K562 (cell line): ENCODE data around the gene AGAP3. TPM values are rescaled to one million over a fixed set of nuclear protein-coding genes. Genes with fewer than 3 reads are reported as not detected.

Experiments used
- ETV1 ChIP-seq: fragments of 450-650 bp; conservative IDR thresholded peaks from 2 replicates; pipeline ENCODE4 v1.6.1; 2016; ENCODE audit warnings: missing genetic modification characterization, control low read depth, low read depth, missing compliant biosample characterization
- FOXK1 ChIP-seq: sonication (generic); formaldehyde crosslinking; IDR thresholded peaks from 2 replicates; pipeline ENCODE4 v1.8.0; 2022; ENCODE audit warnings: missing genetic modification reagents, mild to moderate bottlenecking, borderline replicate concordance
- GATA2 ChIP-seq: sonication (generic); formaldehyde crosslinking; IDR thresholded peaks from 2 replicates; pipeline ENCODE4 v1.4.0; 2020; ENCODE audit warnings: mild to moderate bottlenecking, missing genetic modification reagents
- HDAC2 ChIP-seq: fragments of 450-650 bp; IDR thresholded peaks from 2 replicates; pipeline ENCODE4 v1.6.1; 2016; ENCODE audit warnings: mild to moderate bottlenecking
- HDGF ChIP-seq: fragments of 450-650 bp; IDR thresholded peaks from 2 replicates; pipeline ENCODE4 v1.6.1; 2016
- HMGXB4 ChIP-seq: sonication (generic); formaldehyde crosslinking; IDR thresholded peaks from 2 replicates; pipeline ENCODE4 v1.8.1; 2023; ENCODE audit warnings: mild to moderate bottlenecking, missing genetic modification reagents
- KAT7 ChIP-seq: sonication (generic); formaldehyde crosslinking; IDR thresholded peaks from 2 replicates; pipeline ENCODE4 v1.8.0; 2022; ENCODE audit warnings: missing genetic modification reagents, mild to moderate bottlenecking, borderline replicate concordance
- MCM2 ChIP-seq: fragments of 450-650 bp; IDR thresholded peaks from 2 replicates; pipeline ENCODE4 v1.6.1; 2017; ENCODE audit warnings: low read depth, mild to moderate bottlenecking
- NELFE ChIP-seq: IDR thresholded peaks from 2 replicates; pipeline ENCODE4 v1.6.1; 2011; ENCODE audit warnings: mild to moderate bottlenecking; ENCODE audit not compliant: insufficient read depth, insufficient read length
- RBFOX2 ChIP-seq: fragments of 200-400 bp; formaldehyde crosslinking; IDR thresholded peaks from 2 replicates; pipeline ENCODE4 v1.6.1; 2017; ENCODE audit warnings: low read depth, mild to moderate bottlenecking, low read length, moderate library complexity
- SRSF7 ChIP-seq: fragments of 200-400 bp; formaldehyde crosslinking; optimal IDR thresholded peaks from 2 replicates; pipeline ENCODE3; 2017; ENCODE audit warnings: mild to moderate bottlenecking, low read depth, low read length
- TEAD1 ChIP-seq, 2 experiments: fragments of 450-650 bp in 1 of 2; sonication (generic) in 1 of 2; formaldehyde crosslinking; IDR thresholded peaks; 2 replicates each; pipeline versions ENCODE4 v1.4.0 to v1.8.0; 2020 to 2022; ENCODE audit warnings: mild to moderate bottlenecking in 2 of 2, missing genetic modification reagents in 1 of 2
- ZBTB7A ChIP-seq: IDR thresholded peaks from 2 replicates; pipeline ENCODE4 v1.6.1; 2011; ENCODE audit warnings: low read depth, mild to moderate bottlenecking, low read length, moderate library complexity, borderline replicate concordance; ENCODE audit not compliant: control insufficient read depth
- ZFP1 ChIP-seq: fragments of 450-650 bp; formaldehyde crosslinking; IDR thresholded peaks from 2 replicates; pipeline ENCODE4 v1.4.0; 2020; ENCODE audit warnings: mild to moderate bottlenecking, mixed read lengths
- ZNF318 ChIP-seq, 2 experiments: fragments of 450-650 bp; IDR thresholded peaks; 2 replicates each; pipeline ENCODE4 v1.6.1; 2016; ENCODE audit warnings: mild to moderate bottlenecking in 2 of 2, borderline replicate concordance in 1 of 2, low read depth in 1 of 2, moderate library complexity in 1 of 2
- polyA plus RNA-seq, 8 experiments: library from polyadenylated mRNA; depleted of rRNA in 4 of 8; stranded (reverse) in 5 of 8; unstranded in 3 of 8; fragments of >200 nt; fragmentation: Nextera tagmentation in 2 of 8; fragmentation: Illumina TruSeq in 1 of 8; extraction: Ambion mirVana in 2 of 8; extraction: Trizol in 1 of 8; gene quantifications; 2 replicates each; pipeline versions ENCODE4 v1.2.1 to v1.2.3, GENCODE V29; 2011 to 2014; ENCODE audit warnings: inconsistent platforms in 1 of 8, missing spikeins in 1 of 8
- total RNA-seq, 7 experiments: library from RNA; depleted of rRNA in 6 of 7; stranded (reverse); fragments of >200 nt in 6 of 7; fragmentation: Illumina TruSeq in 2 of 7; extraction: Trizol in 2 of 7; gene quantifications; 2 replicates each; pipeline versions ENCODE4 v1.2.1 to v1.2.3, GENCODE V29; 2011 to 2021; ENCODE audit warnings: low replicate concordance in 1 of 7
- TF ChIP-seq, protein P1 (sequence below): fragments of 450-650 bp; IDR thresholded peaks from 2 replicates; pipeline ENCODE4 v1.6.1; 2016

The AGAP3 gene
- total and polyA plus RNA-seq, 9 of the 15 experiments (the other 6 are each of a cell fraction or from before 2014, with no cell fraction given): 3.4 to 208 (median 62.2) TPM

DNA sequence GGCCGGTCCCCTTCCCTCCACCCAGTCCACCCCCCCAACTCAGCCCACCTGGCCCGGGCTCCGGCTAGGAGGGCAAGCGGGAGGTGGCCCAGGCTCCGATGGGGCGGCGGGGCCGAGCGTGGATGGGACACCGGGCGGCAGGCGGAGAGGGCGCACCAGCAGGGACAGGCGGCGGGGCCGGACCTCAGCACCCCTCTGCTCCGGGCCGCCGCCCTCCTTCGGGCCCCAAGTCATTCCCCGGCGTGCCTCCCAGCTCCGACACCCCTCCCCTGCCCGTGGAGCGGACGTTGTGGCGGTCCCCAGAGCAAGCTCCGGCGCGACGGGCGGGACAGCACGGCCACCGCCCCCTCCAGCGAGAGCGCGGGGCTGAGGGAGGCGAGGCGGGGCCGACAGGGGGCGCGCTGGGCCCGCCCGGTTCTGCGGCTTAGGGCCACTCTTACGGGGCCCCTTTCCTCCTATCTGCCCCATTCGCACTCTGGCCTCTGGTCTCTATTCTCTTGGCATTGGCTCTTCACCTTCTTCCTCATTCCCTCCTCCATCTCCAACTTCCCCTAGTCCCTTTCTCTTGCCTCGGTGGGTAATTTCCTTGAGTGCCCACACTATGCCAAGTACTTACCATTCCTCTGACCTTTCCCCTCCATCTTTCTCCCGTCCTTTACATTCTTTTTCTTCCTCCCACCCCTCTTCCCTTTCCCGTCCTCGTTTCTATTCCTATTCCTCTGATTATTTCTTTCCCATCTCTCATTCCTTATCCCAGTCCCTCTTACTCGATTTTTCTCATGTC lies 81.9 kb downstream of the AGAP3 start (continued):
- TF ChIP-seq HMGXB4 (0 out of 2 replicates have a peak, but pooled peaks have one; percentile 70), ZNF318 (IDR thresholded peaks at IDR 0.05; ENCODE audit: borderline replicate concordance in 1 of 2, low read depth in 1 of 2) (no peak), RBFOX2 (0 out of 2 replicates have a peak, but pooled peaks have one; percentile 32), HDGF (peak; percentile 85; the same call in 1 of the 2 replicates), KAT7 (CRISPR knock-in tag) (no peak), GATA2 (CRISPR knock-in tag) (no peak), ETV1 (tag) (0 out of 2 replicates have a peak, but pooled peaks have one; percentile 26), MCM2 (no peak), ZFP1 (CRISPR knock-in tag) (no peak), ZBTB7A (peak; percentile 83), FOXK1 (no peak), HDAC2 (peak; percentile 68; the same call in 1 of the 2 replicates), NELFE (no peak), TEAD1 (CRISPR knock-in tag; IDR thresholded peaks at IDR 0.05) (no peak), SRSF7 (peak; percentile 31)
- TF ChIP-seq, protein P1, sequence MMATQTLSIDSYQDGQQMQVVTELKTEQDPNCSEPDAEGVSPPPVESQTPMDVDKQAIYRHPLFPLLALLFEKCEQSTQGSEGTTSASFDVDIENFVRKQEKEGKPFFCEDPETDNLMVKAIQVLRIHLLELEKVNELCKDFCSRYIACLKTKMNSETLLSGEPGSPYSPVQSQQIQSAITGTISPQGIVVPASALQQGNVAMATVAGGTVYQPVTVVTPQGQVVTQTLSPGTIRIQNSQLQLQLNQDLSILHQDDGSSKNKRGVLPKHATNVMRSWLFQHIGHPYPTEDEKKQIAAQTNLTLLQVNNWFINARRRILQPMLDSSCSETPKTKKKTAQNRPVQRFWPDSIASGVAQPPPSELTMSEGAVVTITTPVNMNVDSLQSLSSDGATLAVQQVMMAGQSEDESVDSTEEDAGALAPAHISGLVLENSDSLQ: no peak; the same call in 1 of the 2 replicates
